Heart left ventricle (tissue), 13 donors: ENCODE results near the gene PGM1.

Source experiments
- POLR2A ChIP-seq, 2 donors: fragments of 450-650 bp; IDR thresholded peaks; one replicate each; pipeline ENCODE4 v1.6.1; 2017; ENCODE audit warnings: antibody characterized with exemption in 2 of 2, mild to moderate bottlenecking in 2 of 2, moderate library complexity in 2 of 2
- TF ChIP-seq, protein P1 (sequence below), 12 donors: fragments of 200-600 bp; sonication (generic) in 4 of 12; IDR thresholded peaks; one replicate each; pipeline versions ENCODE4 v1.5.0 to v1.8.0; 2018 to 2022; ENCODE audit warnings: antibody characterized with exemption in 12 of 12, mild to moderate bottlenecking in 5 of 12
- donor health status: ischemic (EF 13 %, LVEDD 7.1; RV severe dilation, severe dysfunction).
- donor health status: DM: no; HTN: yes; CAD: no.
- donor health status: DM: no; HTN: no; CAD: no.
- donor health status: ischemic (EF 25% LVEDD 6.9; RV normal size, moderate dysfunction).
- donor health status: ischemic (EF 25% LVEDD 5.7; RV mildly dilated, moderate dysfunction).
- donor health status: ischemic (EF 35%, LVEDD 5.7; RV mildly dilated, moderate dysfunction).
- donor health status: nonischemic (EF 11% LVEDD 7.7; RV severe dilation, severe dysfunction).
- donor health status: DM: yes; HTN: yes; CAD: no.
- donor health status: PGD.
- donor health status: ischemic (EF 29% LVEDD 5.4; RV normal size, mild dysfunction).
- donor health status: nonischemic (EF 23%, LVEDD 6.1; RV moderate dilation, normal function).

DNA sequence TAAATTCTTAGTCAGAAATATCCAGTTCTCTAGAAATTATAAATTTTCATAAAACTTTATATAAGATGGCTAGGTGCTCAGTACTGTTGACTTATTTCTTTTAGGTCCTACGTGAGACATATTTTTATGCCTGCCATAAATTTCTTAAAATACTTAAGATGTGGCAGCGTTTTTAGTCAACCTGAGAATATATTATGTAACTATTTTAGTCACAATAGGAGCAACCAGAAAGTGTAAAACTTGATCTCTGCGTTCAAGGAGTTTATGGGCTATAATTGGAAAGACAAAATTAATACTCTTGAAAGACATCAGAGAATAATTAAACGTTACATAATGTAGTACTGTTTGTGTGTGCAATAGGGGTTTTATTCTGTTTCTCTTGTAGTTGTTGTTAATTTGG is 24.1 kb upstream of the PGM1 start:
- no peak for TF ChIP-seq POLR2A (IDR thresholded peaks at IDR 0.05)
- TF ChIP-seq, protein P1, sequence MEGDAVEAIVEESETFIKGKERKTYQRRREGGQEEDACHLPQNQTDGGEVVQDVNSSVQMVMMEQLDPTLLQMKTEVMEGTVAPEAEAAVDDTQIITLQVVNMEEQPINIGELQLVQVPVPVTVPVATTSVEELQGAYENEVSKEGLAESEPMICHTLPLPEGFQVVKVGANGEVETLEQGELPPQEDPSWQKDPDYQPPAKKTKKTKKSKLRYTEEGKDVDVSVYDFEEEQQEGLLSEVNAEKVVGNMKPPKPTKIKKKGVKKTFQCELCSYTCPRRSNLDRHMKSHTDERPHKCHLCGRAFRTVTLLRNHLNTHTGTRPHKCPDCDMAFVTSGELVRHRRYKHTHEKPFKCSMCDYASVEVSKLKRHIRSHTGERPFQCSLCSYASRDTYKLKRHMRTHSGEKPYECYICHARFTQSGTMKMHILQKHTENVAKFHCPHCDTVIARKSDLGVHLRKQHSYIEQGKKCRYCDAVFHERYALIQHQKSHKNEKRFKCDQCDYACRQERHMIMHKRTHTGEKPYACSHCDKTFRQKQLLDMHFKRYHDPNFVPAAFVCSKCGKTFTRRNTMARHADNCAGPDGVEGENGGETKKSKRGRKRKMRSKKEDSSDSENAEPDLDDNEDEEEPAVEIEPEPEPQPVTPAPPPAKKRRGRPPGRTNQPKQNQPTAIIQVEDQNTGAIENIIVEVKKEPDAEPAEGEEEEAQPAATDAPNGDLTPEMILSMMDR (IDR thresholded peaks at IDR 0.05) = no peak
